Neural progenitor cell (in vitro differentiated cells): Measurements from ENCODE around the gene ADD3. TPM values are rescaled to one million over a fixed set of nuclear protein-coding genes. Genes with fewer than 3 reads are reported as not detected.

Source experiments
- DNase-seq: peaks from one replicate; pipeline ENCODE4 v3.0.0-alpha.2; 2016; ENCODE audit warnings: low spot score
- H2AFZ ChIP-seq: fragments of 200-600 bp; sonication (generic); replicated peaks from 2 replicates; pipeline ENCODE4 v1.6.1; 2016; ENCODE audit warnings: antibody characterized with exemption
- H3F3A ChIP-seq: fragments of 200-600 bp; sonication (generic); 2 replicates; pipeline ENCODE4 v1.6.1; 2016; ENCODE audit warnings: antibody characterized with exemption, low read depth
- H3K27ac ChIP-seq: fragments of 200-600 bp; sonication (generic); 2 replicates; pipeline ENCODE4 v1.5.1; 2016; ENCODE audit warnings: mild to moderate bottlenecking
- H3K27me3 ChIP-seq: fragments of 200-600 bp; sonication (generic); 2 replicates; pipeline ENCODE4 v1.6.1; 2016; ENCODE audit warnings: mild to moderate bottlenecking, moderate library complexity
- H3K36me3 ChIP-seq: fragments of 200-600 bp; sonication (generic); 2 replicates; pipeline ENCODE4 v1.5.1; 2016
- H3K4me1 ChIP-seq: fragments of 200-600 bp; sonication (generic); 2 replicates; pipeline ENCODE4 v1.6.1; 2016; ENCODE audit warnings: mixed run types
- H3K4me2 ChIP-seq: fragments of 200-600 bp; sonication (generic); 2 replicates; pipeline ENCODE4 v1.6.1; 2016
- H3K4me3 ChIP-seq: fragments of 200-600 bp; sonication (generic); 2 replicates; pipeline ENCODE4 v1.5.1; 2016
- H3K79me2 ChIP-seq: fragments of 200-600 bp; sonication (generic); 2 replicates; pipeline ENCODE4 v1.6.1; 2016; ENCODE audit warnings: low read depth
- H3K9ac ChIP-seq: fragments of 200-600 bp; sonication (generic); 2 replicates; pipeline ENCODE4 v1.6.1; 2016
- H3K9me3 ChIP-seq: fragments of 200-600 bp; sonication (generic); 2 replicates; pipeline ENCODE4 v1.5.1; 2016; ENCODE audit warnings: low read depth
- H4K20me1 ChIP-seq: fragments of 200-600 bp; sonication (generic); 2 replicates; pipeline ENCODE4 v1.6.1; 2016; ENCODE audit warnings: low read depth
- H3K27ac Mint-ChIP-seq: 3 replicates; pipeline ENCODE4 v1.8.0; 2021; ENCODE audit warnings: mixed read lengths
- H3K27me3 Mint-ChIP-seq: 2 replicates; pipeline ENCODE4 v1.8.0; 2022; ENCODE audit warnings: low read depth, mild to moderate bottlenecking, inconsistent platforms, moderate library complexity, mixed read lengths; ENCODE audit not compliant: insufficient read depth
- H3K36me3 Mint-ChIP-seq: 3 replicates; pipeline ENCODE4 v1.8.0; 2021; ENCODE audit warnings: mixed read lengths
- H3K4me1 Mint-ChIP-seq: 3 replicates; pipeline ENCODE4 v1.8.0; 2021; ENCODE audit warnings: mixed read lengths
- H3K4me3 Mint-ChIP-seq: 3 replicates; pipeline ENCODE4 v1.8.0; 2021; ENCODE audit warnings: mild to moderate bottlenecking, moderate library complexity, mixed read lengths
- H3K9me3 Mint-ChIP-seq: 3 replicates; pipeline ENCODE4 v1.8.0; 2020; ENCODE audit warnings: mixed read lengths
- EZH2 ChIP-seq: fragments of 200-600 bp; sonication (generic); IDR thresholded peaks from 2 replicates; pipeline ENCODE4 v1.6.1; 2017; ENCODE audit warnings: antibody characterized with exemption, mild to moderate bottlenecking, moderate library complexity
- EZH2phosphoT487 ChIP-seq: fragments of 200-600 bp; sonication (generic); IDR thresholded peaks from 2 replicates; pipeline ENCODE4 v1.6.1; 2017; ENCODE audit warnings: antibody characterized with exemption
- total RNA-seq: library from RNA; depleted of rRNA; stranded (reverse); fragments of >200 nt; gene quantifications from 2 replicates; pipeline ENCODE4 v1.2.3, GENCODE V29; 2015; ENCODE audit warnings: low replicate concordance
- TF ChIP-seq, protein P1 (sequence below): fragments of 200-600 bp; sonication (generic); IDR thresholded peaks from 2 replicates; pipeline ENCODE4 v1.5.1; 2017; ENCODE audit warnings: antibody characterized with exemption, mild to moderate bottlenecking

Gene ADD3
- total RNA-seq, 1 donor from 2014 or later = 345 TPM

DNA sequence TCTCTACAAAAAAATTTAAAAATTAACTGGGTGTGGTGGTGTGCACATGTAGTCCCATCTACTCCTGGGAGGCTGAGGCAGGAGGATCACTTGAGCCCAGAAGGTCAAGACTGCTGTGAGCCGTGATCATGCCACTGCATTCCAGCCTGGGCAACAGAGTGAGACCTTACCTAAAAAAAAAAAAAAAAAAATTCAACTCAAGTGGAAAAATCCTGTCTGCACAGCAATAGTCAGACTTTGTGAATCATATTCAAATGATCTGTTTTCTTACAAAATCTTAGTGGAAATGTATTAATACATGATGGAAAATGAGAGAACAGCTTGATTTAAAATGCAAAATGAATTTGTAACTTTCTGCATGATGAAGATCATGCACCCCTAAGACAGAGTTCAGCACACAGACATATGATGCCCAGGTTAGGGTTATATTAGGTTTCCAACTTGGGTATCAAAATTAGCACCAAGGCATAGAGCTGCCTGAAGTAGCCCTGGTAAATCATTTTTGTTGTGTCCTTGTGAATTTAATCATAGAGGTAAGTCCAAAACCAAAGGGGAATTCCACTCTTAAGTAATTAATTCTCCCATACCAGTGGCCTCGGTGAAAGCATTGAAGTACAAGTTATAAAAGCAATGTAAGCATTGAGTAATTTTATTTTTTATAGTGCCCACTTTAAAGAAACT, 93.8 kb downstream of the ADD3 start:
- H3F3A ChIP-seq = no peaks in the 10 kb centered on the region
- peaks cover 32% of the 10 kb centered on the region for H3K79me2 ChIP-seq
- no peaks in the 10 kb centered on the region for H3K27me3 ChIP-seq
- H3K36me3 ChIP-seq = no peaks in the 10 kb centered on the region
- Mint-ChIP-seq H3K27ac (no peak overlapping the region), H3K4me1 (no peaks in the 10 kb centered on the region), H3K9me3 (peaks cover 2% of the 10 kb centered on the region), H3K4me3 (no peak overlapping the region), H3K36me3 (peaks cover 31% of the 10 kb centered on the region), H3K27me3 (no peaks in the 10 kb centered on the region)
- no peak for DNase-seq
- no peak overlapping the region for H3K27ac ChIP-seq
- H4K20me1 ChIP-seq = peaks cover 5% of the 10 kb centered on the region
- no peak overlapping the region for H3K9ac ChIP-seq
- no peak overlapping the region for H3K4me2 ChIP-seq
- no peak overlapping the region for H2AFZ ChIP-seq
- H3K9me3 ChIP-seq = no peaks in the 10 kb centered on the region
- no peak for TF ChIP-seq EZH2phosphoT487
- TF ChIP-seq, protein P1, sequence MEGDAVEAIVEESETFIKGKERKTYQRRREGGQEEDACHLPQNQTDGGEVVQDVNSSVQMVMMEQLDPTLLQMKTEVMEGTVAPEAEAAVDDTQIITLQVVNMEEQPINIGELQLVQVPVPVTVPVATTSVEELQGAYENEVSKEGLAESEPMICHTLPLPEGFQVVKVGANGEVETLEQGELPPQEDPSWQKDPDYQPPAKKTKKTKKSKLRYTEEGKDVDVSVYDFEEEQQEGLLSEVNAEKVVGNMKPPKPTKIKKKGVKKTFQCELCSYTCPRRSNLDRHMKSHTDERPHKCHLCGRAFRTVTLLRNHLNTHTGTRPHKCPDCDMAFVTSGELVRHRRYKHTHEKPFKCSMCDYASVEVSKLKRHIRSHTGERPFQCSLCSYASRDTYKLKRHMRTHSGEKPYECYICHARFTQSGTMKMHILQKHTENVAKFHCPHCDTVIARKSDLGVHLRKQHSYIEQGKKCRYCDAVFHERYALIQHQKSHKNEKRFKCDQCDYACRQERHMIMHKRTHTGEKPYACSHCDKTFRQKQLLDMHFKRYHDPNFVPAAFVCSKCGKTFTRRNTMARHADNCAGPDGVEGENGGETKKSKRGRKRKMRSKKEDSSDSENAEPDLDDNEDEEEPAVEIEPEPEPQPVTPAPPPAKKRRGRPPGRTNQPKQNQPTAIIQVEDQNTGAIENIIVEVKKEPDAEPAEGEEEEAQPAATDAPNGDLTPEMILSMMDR = no peak
- TF ChIP-seq EZH2 = no peak
- H3K4me1 ChIP-seq = peaks cover under 1% of the 10 kb centered on the region
- no peak overlapping the region for H3K4me3 ChIP-seq

DNA sequence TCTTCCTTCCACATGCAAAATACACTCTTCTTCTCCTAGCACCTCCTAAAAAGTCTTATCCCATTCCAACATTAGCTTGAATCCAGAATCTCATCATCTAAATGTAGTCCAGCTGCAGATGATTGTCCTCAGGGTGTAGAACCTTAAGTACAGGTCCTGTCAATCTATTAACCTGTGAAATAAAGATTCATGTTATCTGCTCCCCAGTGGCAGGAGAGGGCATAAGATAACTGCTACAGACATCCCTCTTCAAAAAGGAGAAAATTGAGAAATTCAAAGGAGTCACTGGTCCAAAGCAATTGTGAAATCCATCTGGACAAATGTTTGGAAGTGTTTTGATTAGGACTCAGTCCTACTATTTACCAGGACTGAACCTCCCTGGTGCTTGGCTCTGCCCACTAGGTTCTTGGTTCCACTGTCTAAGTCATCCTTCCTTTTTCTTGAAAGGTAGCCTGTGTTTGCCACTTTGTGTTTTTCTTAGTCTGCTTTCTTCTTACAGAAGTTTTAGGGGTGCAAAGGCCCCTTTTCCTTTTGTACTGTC, 96.2 kb downstream of the ADD3 start:
- H3K27ac ChIP-seq = no peak overlapping the region
- Mint-ChIP-seq H3K27me3 (no peaks in the 10 kb centered on the region), H3K27ac (no peak overlapping the region), H3K9me3 (no peaks in the 10 kb centered on the region), H3K4me3 (no peak overlapping the region), H3K36me3 (peaks cover 27% of the 10 kb centered on the region), H3K4me1 (peaks cover 2% of the 10 kb centered on the region)
- no peaks in the 10 kb centered on the region for H3K27me3 ChIP-seq
- no peak for DNase-seq
- no peak overlapping the region for H3K4me3 ChIP-seq
- TF ChIP-seq EZH2phosphoT487 (no peak), EZH2 (no peak)
- TF ChIP-seq, protein P1 = no peak
- H3K9me3 ChIP-seq = no peaks in the 10 kb centered on the region
- H3K79me2 ChIP-seq = peaks cover 12% of the 10 kb centered on the region
- no peak overlapping the region for H3K9ac ChIP-seq
- H3K36me3 ChIP-seq = no peaks in the 10 kb centered on the region
- H3K4me1 ChIP-seq = peaks cover 11% of the 10 kb centered on the region
- peaks cover 3% of the 10 kb centered on the region for H3F3A ChIP-seq
- no peak overlapping the region for H3K4me2 ChIP-seq
- no peak overlapping the region for H2AFZ ChIP-seq
- peaks cover 10% of the 10 kb centered on the region for H4K20me1 ChIP-seq

DNA sequence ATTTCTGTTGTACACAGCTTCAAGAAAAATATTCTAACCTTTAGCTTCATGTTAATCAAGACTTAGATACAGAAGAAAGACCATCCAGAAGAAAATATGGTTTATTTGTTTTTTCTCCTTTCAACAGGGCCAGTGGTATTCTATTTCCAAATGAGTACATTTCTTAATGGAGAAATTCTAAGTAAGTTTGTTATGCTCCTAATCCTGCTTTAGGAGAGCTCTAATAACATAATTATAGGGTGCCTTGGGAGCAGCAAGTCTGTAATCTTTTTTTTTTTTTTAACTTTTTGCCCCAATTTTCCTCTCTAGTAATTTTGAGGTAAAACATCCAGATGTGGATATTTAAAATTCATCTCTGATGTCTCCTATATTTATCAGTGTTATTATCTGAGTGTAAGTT, 98.1 kb downstream of the ADD3 start:
- peaks cover 2% of the 10 kb centered on the region for H3K4me1 Mint-ChIP-seq
- no peaks in the 10 kb centered on the region for H3K27me3 Mint-ChIP-seq
- no peak overlapping the region for H3K4me3 ChIP-seq
- peaks cover 3% of the 10 kb centered on the region for H3F3A ChIP-seq
- no peak overlapping the region for H3K9ac ChIP-seq
- peaks cover 11% of the 10 kb centered on the region for H3K4me1 ChIP-seq
- no peaks in the 10 kb centered on the region for H3K27me3 ChIP-seq
- no peak overlapping the region for H3K4me3 Mint-ChIP-seq
- peaks cover 8% of the 10 kb centered on the region for H3K79me2 ChIP-seq
- peaks cover 26% of the 10 kb centered on the region for H3K36me3 Mint-ChIP-seq
- no peaks in the 10 kb centered on the region for H3K9me3 ChIP-seq
- DNase-seq = no peak
- no peak overlapping the region for H2AFZ ChIP-seq
- H4K20me1 ChIP-seq = peaks cover 10% of the 10 kb centered on the region
- H3K9me3 Mint-ChIP-seq = no peaks in the 10 kb centered on the region
- H3K4me2 ChIP-seq = no peak overlapping the region
- H3K27ac Mint-ChIP-seq = no peak overlapping the region
- H3K27ac ChIP-seq = no peak overlapping the region
- H3K36me3 ChIP-seq = no peaks in the 10 kb centered on the region
- TF ChIP-seq EZH2 (no peak), EZH2phosphoT487 (no peak)
- TF ChIP-seq, protein P1 = no peak
